H9 (cell line): ENCODE measurements around the gene MGARP. TPM values are rescaled to one million over a fixed set of nuclear protein-coding genes. Genes with fewer than 3 reads are reported as not detected.
A peak's percentile ranks its signal among the peaks of the same experiment; 100 is the strongest.

Experiments
- DNase-seq: peaks from one replicate; pipeline ENCODE4 v3.0.0-alpha.2; 2017
- H2AFZ ChIP-seq: one replicate; pipeline ENCODE4 v1.6.1; 2013; ENCODE audit warnings: mild to moderate bottlenecking, low read length, control low read depth, moderate library complexity
- H2AK5ac ChIP-seq: 2 replicates; pipeline ENCODE4 v1.6.1; 2013; ENCODE audit warnings: low read length, control low read depth, mixed read lengths; ENCODE audit not compliant: insufficient read length
- H2BK120ac ChIP-seq: one replicate; pipeline ENCODE4 v1.6.1; 2013; ENCODE audit warnings: low read depth, mild to moderate bottlenecking, low read length, control low read depth, inconsistent platforms; ENCODE audit not compliant: poor library complexity, severe bottlenecking
- H2BK12ac ChIP-seq: 2 replicates; pipeline ENCODE4 v1.6.1; 2013; ENCODE audit warnings: low read length, control low read depth, mixed read lengths, low read depth; ENCODE audit not compliant: insufficient read length
- H2BK15ac ChIP-seq: 2 replicates; pipeline ENCODE4 v1.6.1; 2013; ENCODE audit warnings: low read depth, low read length, control low read depth
- H2BK20ac ChIP-seq: one replicate; pipeline ENCODE4 v1.6.1; 2013; ENCODE audit warnings: low read depth, mild to moderate bottlenecking, low read length, control low read depth, inconsistent platforms; ENCODE audit not compliant: poor library complexity, severe bottlenecking
- H2BK5ac ChIP-seq: 2 replicates; pipeline ENCODE4 v1.6.1; 2013; ENCODE audit warnings: low read length, control low read depth, mixed read lengths; ENCODE audit not compliant: insufficient read length
- H3K14ac ChIP-seq: 2 replicates; pipeline ENCODE4 v1.6.1; 2013; ENCODE audit warnings: low read length, control low read depth; ENCODE audit not compliant: insufficient read depth
- H3K18ac ChIP-seq: 2 replicates; pipeline ENCODE4 v1.6.1; 2013; ENCODE audit warnings: low read depth, mild to moderate bottlenecking, mixed read lengths, low read length, control low read depth; ENCODE audit not compliant: insufficient read length
- H3K23ac ChIP-seq: 2 replicates; pipeline ENCODE4 v1.6.1; 2013; ENCODE audit warnings: low read length, control low read depth, mixed read lengths, low read depth; ENCODE audit not compliant: insufficient read length
- H3K23me2 ChIP-seq: 2 replicates; pipeline ENCODE4 v1.6.1; 2013; ENCODE audit warnings: low read depth, mild to moderate bottlenecking, mixed read lengths, low read length, control low read depth; ENCODE audit not compliant: insufficient read length, poor library complexity, severe bottlenecking
- H3K27ac ChIP-seq: 2 replicates; pipeline ENCODE4 v1.5.1; 2013; ENCODE audit warnings: low read length, control low read depth, mixed read lengths, low read depth; ENCODE audit not compliant: insufficient read length
- H3K27me3 ChIP-seq: 2 replicates; pipeline ENCODE4 v1.6.1; 2013; ENCODE audit warnings: low read length, control low read depth, inconsistent platforms; ENCODE audit not compliant: insufficient read depth
- H3K4ac ChIP-seq: 2 replicates; pipeline ENCODE4 v1.6.1; 2013; ENCODE audit warnings: low read depth, mild to moderate bottlenecking, control low read depth, inconsistent platforms, low read length, moderate library complexity
- H3K4me1 ChIP-seq: 2 replicates; pipeline ENCODE4 v1.6.1; 2013; ENCODE audit warnings: low read length, control low read depth, inconsistent platforms; ENCODE audit not compliant: insufficient read depth
- H3K4me2 ChIP-seq: 2 replicates; pipeline ENCODE4 v1.6.1; 2013; ENCODE audit warnings: low read length, control low read depth, mixed read lengths; ENCODE audit not compliant: insufficient read length, insufficient read depth
- H3K56ac ChIP-seq: 2 replicates; pipeline ENCODE4 v1.6.1; 2013; ENCODE audit warnings: low read depth, mild to moderate bottlenecking, mixed read lengths, low read length, control low read depth; ENCODE audit not compliant: insufficient read length
- H3K79me1 ChIP-seq: 2 replicates; pipeline ENCODE4 v1.6.1; 2013; ENCODE audit warnings: low read depth, mild to moderate bottlenecking, moderate library complexity, low read length, control low read depth, inconsistent platforms; ENCODE audit not compliant: insufficient read depth, poor library complexity, severe bottlenecking
- H3K79me2 ChIP-seq: 2 replicates; pipeline ENCODE4 v1.6.1; 2013; ENCODE audit warnings: low read length, control low read depth, inconsistent platforms; ENCODE audit not compliant: insufficient read depth
- H3K9ac ChIP-seq: 2 replicates; pipeline ENCODE4 v1.6.1; 2013; ENCODE audit warnings: low read length, control low read depth, mixed read lengths; ENCODE audit not compliant: insufficient read length; ENCODE audit errors: extremely low read depth
- H3K9me3 ChIP-seq: one replicate; pipeline ENCODE4 v1.6.1; 2013; ENCODE audit warnings: low read depth, low read length, inconsistent platforms; ENCODE audit not compliant: control insufficient read depth
- H3T11ph ChIP-seq: one replicate; pipeline ENCODE4 v1.6.1; 2013; ENCODE audit warnings: mild to moderate bottlenecking, low read length, control low read depth, inconsistent platforms
- H4K20me1 ChIP-seq: one replicate; pipeline ENCODE4 v1.6.1; 2013; ENCODE audit not compliant: control insufficient read depth, insufficient read length, insufficient read depth
- H4K5ac ChIP-seq: 2 replicates; pipeline ENCODE4 v1.6.1; 2013; ENCODE audit warnings: low read depth, mild to moderate bottlenecking, mixed read lengths, low read length, control low read depth; ENCODE audit not compliant: insufficient read length
- H4K8ac ChIP-seq: replicated peaks from 2 replicates; pipeline ENCODE4 v1.6.1; 2013; ENCODE audit warnings: low read length, control low read depth, mixed read lengths, low read depth; ENCODE audit not compliant: insufficient read length
- H4K91ac ChIP-seq: 2 replicates; pipeline ENCODE4 v1.6.1; 2013; ENCODE audit warnings: low read depth, mild to moderate bottlenecking, moderate library complexity, mixed read lengths, low read length, control low read depth; ENCODE audit not compliant: insufficient read length
- H3K27ac Mint-ChIP-seq, 3 experiments: 2 replicates in 2 of 3; 3 replicates in 1 of 3; pipeline ENCODE4 v1.8.0; 2020 to 2021; ENCODE audit warnings: mixed read lengths in 3 of 3, mild to moderate bottlenecking in 1 of 3, moderate library complexity in 1 of 3
- H3K27me3 Mint-ChIP-seq: 2 replicates; pipeline ENCODE4 v1.8.0; 2021; ENCODE audit warnings: low read depth, mild to moderate bottlenecking, moderate library complexity, mixed read lengths
- H3K36me3 Mint-ChIP-seq, 3 experiments: 2 replicates in 2 of 3; 3 replicates in 1 of 3; pipeline ENCODE4 v1.8.0; 2020 to 2021; ENCODE audit warnings: low read depth in 3 of 3, mixed read lengths in 3 of 3; ENCODE audit not compliant: insufficient read depth in 1 of 3
- H3K4me1 Mint-ChIP-seq, 2 experiments: 2 replicates each; pipeline ENCODE4 v1.8.0; 2020; ENCODE audit warnings: mixed read lengths in 2 of 2
- H3K4me3 Mint-ChIP-seq, 2 experiments: 2 replicates in 1 of 2; 3 replicates in 1 of 2; pipeline ENCODE4 v1.8.0; 2020 to 2021; ENCODE audit warnings: mild to moderate bottlenecking in 2 of 2, mixed read lengths in 2 of 2, moderate library complexity in 1 of 2
- H3K9me3 Mint-ChIP-seq, 2 experiments: 2 replicates in 1 of 2; 3 replicates in 1 of 2; pipeline ENCODE4 v1.8.0; 2020; ENCODE audit warnings: mild to moderate bottlenecking in 2 of 2, mixed read lengths in 2 of 2, moderate library complexity in 1 of 2
- CTCF ChIP-seq: fragments of 200-600 bp; sonication (generic); conservative IDR thresholded peaks from 3 replicates; pipeline ENCODE4 v1.8.0; 2021; ENCODE audit warnings: antibody characterized with exemption, mild to moderate bottlenecking
- WGBS: extraction: QIAGEN DNeasy Blood & Tissue Kit; methylation state at CpG from one replicate; pipeline ENCODE4 v1.1.7; 2013; ENCODE audit warnings: missing lambda C conversion rate, low lambda C conversion rate, mixed read lengths; ENCODE audit not compliant: insufficient read length; ENCODE audit errors: extremely low coverage; 5-methylcytosine and 5-hydroxymethylcytosine counted together
- total RNA-seq: library from RNA; stranded (reverse); gene quantifications from 2 replicates; pipeline ENCODE4 v1.2.1, GENCODE V29; 2021

The MGARP gene
- total RNA-seq, 1 experiment from 2014 or later: 4.0 TPM

DNA sequence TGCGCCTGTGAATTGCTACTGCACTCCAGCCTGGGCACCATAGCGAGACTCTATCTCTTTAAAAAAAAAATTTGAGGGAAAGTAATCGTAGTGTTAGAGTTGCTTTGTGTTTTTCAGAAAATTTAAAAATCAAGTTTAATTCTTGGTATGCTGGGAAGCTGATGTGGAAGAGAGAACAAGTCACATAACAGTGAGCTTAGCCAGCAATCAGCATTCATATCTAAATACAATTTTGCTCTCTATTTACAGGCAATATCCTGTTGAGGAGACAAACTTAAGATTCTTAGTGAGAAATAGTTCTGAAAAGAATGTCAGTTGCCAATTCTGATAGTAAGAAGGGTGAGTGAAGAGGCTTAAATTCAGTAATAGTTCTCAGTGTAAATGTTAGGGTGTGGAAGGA lies 31.9 kb upstream of the MGARP start:
- WGBS: no CpG with 5 or more reads among the region's 3 CpGs
- no peak overlapping the region for H3K9ac ChIP-seq
- H3K27ac ChIP-seq: no peak overlapping the region

More for the DNA sequence above, 31.9 kb upstream of the MGARP start:
- no peaks in the 10 kb centered on the region for H3K27me3 ChIP-seq
- H3K79me1 ChIP-seq: no peaks in the 10 kb centered on the region
- no peak overlapping the region for H3T11ph ChIP-seq
- no peak overlapping the region for H2AK5ac ChIP-seq
- no peak for DNase-seq
- no peak overlapping the region for H4K8ac ChIP-seq
- H3K79me2 ChIP-seq: peaks cover 63% of the 10 kb centered on the region
- no peak overlapping the region for H3K56ac ChIP-seq
- no peak overlapping the region for H2AFZ ChIP-seq
- H3K4me1 ChIP-seq: no peaks in the 10 kb centered on the region; the same call in 1 of the 2 replicates
- H3K23ac ChIP-seq: no peak overlapping the region
- H3K14ac ChIP-seq: no peak overlapping the region
- no peaks in the 10 kb centered on the region for H3K9me3 ChIP-seq
- Mint-ChIP-seq H3K4me3 (no peak overlapping the region), H3K27me3 (no peaks in the 10 kb centered on the region), H3K4me1 (peaks cover 49 to 54% of the 10 kb centered on the region in 2 experiments), H3K36me3 (peaks cover 4 to 23% (median 8%) of the 10 kb centered on the region in 3 experiments; a peak in 6 of 7 replicates), H3K27ac (peak overlapping the region in 2 of 3 experiments; percentile 30 to 59; a peak in 2 of 7 replicates), H3K9me3 (no peaks in the 10 kb centered on the region)
- H3K18ac ChIP-seq: no peak overlapping the region
- no peak overlapping the region for H3K4me2 ChIP-seq
- no peak overlapping the region for H3K4ac ChIP-seq
- H2BK5ac ChIP-seq: no peak overlapping the region
- H2BK20ac ChIP-seq: no peak overlapping the region
- no peak overlapping the region for H2BK15ac ChIP-seq
- H4K20me1 ChIP-seq: no peaks in the 10 kb centered on the region
- no peaks in the 10 kb centered on the region for H3K23me2 ChIP-seq
- no peak overlapping the region for H2BK12ac ChIP-seq
- no peak for TF ChIP-seq CTCF
- H4K5ac ChIP-seq: no peak overlapping the region
- no peak overlapping the region for H2BK120ac ChIP-seq
- H4K91ac ChIP-seq: no peak overlapping the region
